ENCODE data around the gene SLCO4A1. TPM values are rescaled to one million over a fixed set of nuclear protein-coding genes. Genes with fewer than 3 reads are reported as not detected.
A peak's percentile ranks its signal among the peaks of the same experiment; 100 is the strongest.

The SLCO4A1 gene
- total RNA-seq, 1 donor, result under 0.01 TPM

DNA sequence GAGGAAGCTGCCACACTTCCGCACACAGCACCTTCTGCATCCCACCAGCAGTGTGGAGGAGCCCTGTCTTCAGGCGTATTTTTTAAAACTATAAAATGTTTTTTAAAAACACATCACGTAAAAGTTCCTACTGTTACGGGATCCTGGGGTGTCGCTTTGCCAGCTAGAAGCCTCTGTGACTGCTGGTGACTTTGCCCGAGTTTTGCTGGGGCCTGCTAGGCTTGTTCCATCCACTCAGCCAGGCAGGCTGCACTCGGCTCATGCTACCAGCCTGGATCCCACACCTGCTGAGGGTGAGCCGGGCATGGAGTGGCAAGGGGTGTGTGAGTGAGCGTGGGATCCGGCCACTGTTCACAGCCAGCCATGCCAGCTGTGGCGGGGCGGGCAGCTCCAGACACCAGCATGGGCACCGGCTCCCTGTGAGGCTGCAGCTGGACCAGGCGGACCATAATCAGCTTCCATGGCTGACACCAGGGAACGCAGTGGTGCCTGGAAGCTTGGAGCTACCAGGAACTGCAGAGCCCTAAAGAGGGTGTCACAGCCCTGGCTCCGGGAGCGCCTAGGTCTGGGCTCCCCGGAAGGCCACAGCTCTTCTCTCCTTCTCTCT, 12.3 kb upstream of the SLCO4A1 start:
- Histone ChIP-seq H3K36me3 (ENCODE audit: insufficient read depth, low read length) (no peaks in the 10 kb centered on the region), H3K4me3 (ENCODE audit: insufficient read depth, low read length) (no peak overlapping the region), H3K79me2 (ENCODE audit: insufficient read depth, low read length) (no peaks in the 10 kb centered on the region), H3K9me3 (ENCODE audit: low read depth, low read length) (no peaks in the 10 kb centered on the region), H3K27me3 (ENCODE audit: insufficient read depth, low read length) (peaks cover 23% of the 10 kb centered on the region), H2AFZ (ENCODE audit: low read length) (no peak overlapping the region), H3K4me1 (ENCODE audit: insufficient read depth, low read length) (no peaks in the 10 kb centered on the region), H4K20me1 (ENCODE audit: insufficient read depth, low read length) (no peaks in the 10 kb centered on the region), H3K4me2 (ENCODE audit: insufficient read depth, low read length) (no peak overlapping the region), H3K27ac (ENCODE audit: low read depth, low read length) (no peak overlapping the region)
- no peak for DNase-seq (ENCODE audit: insufficient read length, low spot score, missing footprints)
- TF ChIP-seq, protein P1, sequence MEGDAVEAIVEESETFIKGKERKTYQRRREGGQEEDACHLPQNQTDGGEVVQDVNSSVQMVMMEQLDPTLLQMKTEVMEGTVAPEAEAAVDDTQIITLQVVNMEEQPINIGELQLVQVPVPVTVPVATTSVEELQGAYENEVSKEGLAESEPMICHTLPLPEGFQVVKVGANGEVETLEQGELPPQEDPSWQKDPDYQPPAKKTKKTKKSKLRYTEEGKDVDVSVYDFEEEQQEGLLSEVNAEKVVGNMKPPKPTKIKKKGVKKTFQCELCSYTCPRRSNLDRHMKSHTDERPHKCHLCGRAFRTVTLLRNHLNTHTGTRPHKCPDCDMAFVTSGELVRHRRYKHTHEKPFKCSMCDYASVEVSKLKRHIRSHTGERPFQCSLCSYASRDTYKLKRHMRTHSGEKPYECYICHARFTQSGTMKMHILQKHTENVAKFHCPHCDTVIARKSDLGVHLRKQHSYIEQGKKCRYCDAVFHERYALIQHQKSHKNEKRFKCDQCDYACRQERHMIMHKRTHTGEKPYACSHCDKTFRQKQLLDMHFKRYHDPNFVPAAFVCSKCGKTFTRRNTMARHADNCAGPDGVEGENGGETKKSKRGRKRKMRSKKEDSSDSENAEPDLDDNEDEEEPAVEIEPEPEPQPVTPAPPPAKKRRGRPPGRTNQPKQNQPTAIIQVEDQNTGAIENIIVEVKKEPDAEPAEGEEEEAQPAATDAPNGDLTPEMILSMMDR (IDR thresholded peaks at IDR 0.05; ENCODE audit: extremely low read depth, low read depth, low read length), result no peak

GRCh38 chr20:62631336-62632308, 10.7 kb upstream of the SLCO4A1 start:
- TF ChIP-seq, protein P1 (IDR thresholded peaks at IDR 0.05; ENCODE audit: extremely low read depth, low read depth, low read length), result no peak
- H3K27me3 ChIP-seq (ENCODE audit: insufficient read depth, low read length), result peaks cover 37% of the 10 kb centered on the region
- no peak overlapping the region for H3K4me3 ChIP-seq (ENCODE audit: insufficient read depth, low read length)

GRCh38 chr20:62632575-62633090, 9.7 kb upstream of the SLCO4A1 start:
- H3K27me3 ChIP-seq (ENCODE audit: insufficient read depth, low read length), result peaks cover 40% of the 10 kb centered on the region
- DNase-seq (ENCODE audit: insufficient read length, low spot score, missing footprints), result peak; percentile 80

More at GRCh38 chr20:62631336-62632308, 10.7 kb upstream of the SLCO4A1 start:
- no peak overlapping the region for H3K4me2 ChIP-seq (ENCODE audit: insufficient read depth, low read length)
- no peak overlapping the region for H2AFZ ChIP-seq (ENCODE audit: low read length)
- H3K9me3 ChIP-seq (ENCODE audit: low read depth, low read length), result no peaks in the 10 kb centered on the region
- no peaks in the 10 kb centered on the region for H3K4me1 ChIP-seq (ENCODE audit: insufficient read depth, low read length)
- no peaks in the 10 kb centered on the region for H3K36me3 ChIP-seq (ENCODE audit: insufficient read depth, low read length)
- H3K27ac ChIP-seq (ENCODE audit: low read depth, low read length), result no peak overlapping the region
- no peaks in the 10 kb centered on the region for H3K79me2 ChIP-seq (ENCODE audit: insufficient read depth, low read length)
- no peak for DNase-seq (ENCODE audit: insufficient read length, low spot score, missing footprints)
- no peaks in the 10 kb centered on the region for H4K20me1 ChIP-seq (ENCODE audit: insufficient read depth, low read length)

More at GRCh38 chr20:62632575-62633090, 9.7 kb upstream of the SLCO4A1 start:
- H3K4me1 ChIP-seq (ENCODE audit: insufficient read depth, low read length), result no peaks in the 10 kb centered on the region
- H3K27ac ChIP-seq (ENCODE audit: low read depth, low read length), result no peak overlapping the region
- no peaks in the 10 kb centered on the region for H3K79me2 ChIP-seq (ENCODE audit: insufficient read depth, low read length)
- no peaks in the 10 kb centered on the region for H3K36me3 ChIP-seq (ENCODE audit: insufficient read depth, low read length)
- H4K20me1 ChIP-seq (ENCODE audit: insufficient read depth, low read length), result no peaks in the 10 kb centered on the region
- H2AFZ ChIP-seq (ENCODE audit: low read length), result no peak overlapping the region
- H3K9me3 ChIP-seq (ENCODE audit: low read depth, low read length), result no peaks in the 10 kb centered on the region
- H3K4me2 ChIP-seq (ENCODE audit: insufficient read depth, low read length), result no peak overlapping the region
- TF ChIP-seq, protein P1 (IDR thresholded peaks at IDR 0.05; ENCODE audit: extremely low read depth, low read depth, low read length), result no peak
- no peak overlapping the region for H3K4me3 ChIP-seq (ENCODE audit: insufficient read depth, low read length)
